ENCODE measurements around the gene LGALSL. TPM values are rescaled to one million over a fixed set of nuclear protein-coding genes. Genes with fewer than 3 reads are reported as not detected.

The LGALSL gene
- total RNA-seq, 4 donors from 2014 or later = 13.1 to 30.7 (median 18.1) TPM

- Histone ChIP-seq H3K27me3 (no peaks in the 10 kb centered on the region), H3K9me3 (no peaks in the 10 kb centered on the region), H3K4me3 (no peak overlapping the region), H3K27ac (no peak overlapping the region), H3K4me1 (no peaks in the 10 kb centered on the region), H3K36me3 (no peaks in the 10 kb centered on the region)
- no peak for TF ChIP-seq CTCF (IDR thresholded peaks at IDR 0.05)
- no peak for TF ChIP-seq POLR2A (IDR thresholded peaks at IDR 0.05)
- TF ChIP-seq EP300 (IDR thresholded peaks at IDR 0.05; ENCODE audit: low read depth) = no peak
- no peak for TF ChIP-seq POLR2AphosphoS5 (IDR thresholded peaks at IDR 0.05)
- in situ Hi-C loops (cut with MboI; ENCODE audit: low pct_ligation_motif_present in 1 of 4, low pct_unique_long_range_greater_than_20kb in 1 of 4, low sequenced_read_pairs in 3 of 4) (no loop called here), intact Hi-C loops (cut with DNase I; ENCODE audit: low total_unique reads) (no loop called here)
- DNase-seq = no peak
- WGBS, 2 donors (ENCODE audit: low coverage in 1 of 2) = 79 to 81% methylated on average over 3 to 8 of the region's 8 CpGs
Measured at GRCh38 chr2:64467096-64467843, 13.3 kb downstream of the LGALSL start.

- no peak for DNase-seq
- TF ChIP-seq POLR2AphosphoS5 (IDR thresholded peaks at IDR 0.05) (no peak), CTCF (IDR thresholded peaks at IDR 0.05) (no peak), EP300 (IDR thresholded peaks at IDR 0.05; ENCODE audit: low read depth) (no peak)
- H3K27me3 ChIP-seq = no peaks in the 10 kb centered on the region
- intact Hi-C loops (cut with DNase I; ENCODE audit: low total_unique reads) = no loop called here
- in situ Hi-C loops (cut with MboI; ENCODE audit: low pct_ligation_motif_present in 1 of 4, low pct_unique_long_range_greater_than_20kb in 1 of 4, low sequenced_read_pairs in 3 of 4) = no loop called here
- no peak overlapping the region for H3K4me3 ChIP-seq
- 84 to 92% methylated on average over 1 of the region's 1 CpG for WGBS, 2 donors (ENCODE audit: low coverage in 1 of 2)
- no peaks in the 10 kb centered on the region for H3K9me3 ChIP-seq
- no peaks in the 10 kb centered on the region for H3K36me3 ChIP-seq
- no peak overlapping the region for H3K27ac ChIP-seq
- no peaks in the 10 kb centered on the region for H3K4me1 ChIP-seq
Measured at GRCh38 chr2:64469261-64469660, 15.3 kb downstream of the LGALSL start.

- WGBS, 2 donors (ENCODE audit: low coverage in 1 of 2) = 78 to 94% methylated on average over 2 to 3 of the region's 3 CpGs
- Histone ChIP-seq H3K27ac (no peak overlapping the region), H3K36me3 (no peaks in the 10 kb centered on the region), H3K4me3 (no peak overlapping the region), H3K27me3 (no peaks in the 10 kb centered on the region), H3K9me3 (no peaks in the 10 kb centered on the region), H3K4me1 (no peaks in the 10 kb centered on the region)
- no peak for DNase-seq
- TF ChIP-seq CTCF (IDR thresholded peaks at IDR 0.05) = no peak
- TF ChIP-seq POLR2AphosphoS5 (IDR thresholded peaks at IDR 0.05) = no peak
- no peak for TF ChIP-seq EP300 (IDR thresholded peaks at IDR 0.05; ENCODE audit: low read depth)
- TF ChIP-seq POLR2A (IDR thresholded peaks at IDR 0.05) = no peak
- intact Hi-C loops (cut with DNase I; ENCODE audit: low total_unique reads) = no loop called here
- in situ Hi-C loops (cut with MboI; ENCODE audit: low pct_ligation_motif_present in 1 of 4, low pct_unique_long_range_greater_than_20kb in 1 of 4, low sequenced_read_pairs in 3 of 4) = no loop called here
Measured at GRCh38 chr2:64470071-64470470, 16.1 kb downstream of the LGALSL start.

- Histone ChIP-seq H3K4me1 (no peaks in the 10 kb centered on the region), H3K27me3 (no peaks in the 10 kb centered on the region), H3K4me3 (no peak overlapping the region), H3K27ac (no peak overlapping the region), H3K36me3 (no peaks in the 10 kb centered on the region), H3K9me3 (no peaks in the 10 kb centered on the region)
- no peak for DNase-seq
- in situ Hi-C loops (cut with MboI; ENCODE audit: low pct_ligation_motif_present in 1 of 4, low pct_unique_long_range_greater_than_20kb in 1 of 4, low sequenced_read_pairs in 3 of 4) = no loop called here
- intact Hi-C loops (cut with DNase I; ENCODE audit: low total_unique reads) = no loop called here
- TF ChIP-seq EP300 (IDR thresholded peaks at IDR 0.05; ENCODE audit: low read depth) = no peak
- no peak for TF ChIP-seq POLR2AphosphoS5 (IDR thresholded peaks at IDR 0.05)
- TF ChIP-seq CTCF (IDR thresholded peaks at IDR 0.05) = no peak
- no peak for TF ChIP-seq POLR2A (IDR thresholded peaks at IDR 0.05)
- WGBS, 2 donors (ENCODE audit: low coverage in 1 of 2) = 86 to 96% methylated on average over 1 to 6 of the region's 6 CpGs
Measured at GRCh38 chr2:64470766-64471295, 16.9 kb downstream of the LGALSL start.

All from transverse colon (tissue), 4 donors.